ENCODE data around the gene SEC14L2.
"Not testable (repeated sequence)": the region's sequence is repeated elsewhere in the genome, so short reads cannot be mapped to it uniquely, and the experiment has no call there.

Gene SEC14L2

GRCh38 chr22:30397656-30398635 lies 1.1 kb downstream of the SEC14L2 start:
- no peaks in the 10 kb centered on the region for H3K9me3 ChIP-seq (ENCODE audit: control insufficient read depth, low read length)
- no peaks in the 10 kb centered on the region for H3K27me3 ChIP-seq (replicated peaks; ENCODE audit: control insufficient read depth, insufficient read depth, low read length)
- peak overlapping the region; percentile 84 for H3K4me3 ChIP-seq (ENCODE audit: low read length)
- peaks cover 39% of the 10 kb centered on the region for H3K4me1 ChIP-seq (ENCODE audit: control insufficient read depth, insufficient read depth, low read length)
- no peak for DNase-seq (ENCODE audit: low read depth)
- no peaks in the 10 kb centered on the region for H3K36me3 ChIP-seq (ENCODE audit: control insufficient read depth, insufficient read depth, low read length, severe bottlenecking)
- peak overlapping the region; percentile 75 for H3K9ac ChIP-seq (ENCODE audit: low read length)

DNA sequence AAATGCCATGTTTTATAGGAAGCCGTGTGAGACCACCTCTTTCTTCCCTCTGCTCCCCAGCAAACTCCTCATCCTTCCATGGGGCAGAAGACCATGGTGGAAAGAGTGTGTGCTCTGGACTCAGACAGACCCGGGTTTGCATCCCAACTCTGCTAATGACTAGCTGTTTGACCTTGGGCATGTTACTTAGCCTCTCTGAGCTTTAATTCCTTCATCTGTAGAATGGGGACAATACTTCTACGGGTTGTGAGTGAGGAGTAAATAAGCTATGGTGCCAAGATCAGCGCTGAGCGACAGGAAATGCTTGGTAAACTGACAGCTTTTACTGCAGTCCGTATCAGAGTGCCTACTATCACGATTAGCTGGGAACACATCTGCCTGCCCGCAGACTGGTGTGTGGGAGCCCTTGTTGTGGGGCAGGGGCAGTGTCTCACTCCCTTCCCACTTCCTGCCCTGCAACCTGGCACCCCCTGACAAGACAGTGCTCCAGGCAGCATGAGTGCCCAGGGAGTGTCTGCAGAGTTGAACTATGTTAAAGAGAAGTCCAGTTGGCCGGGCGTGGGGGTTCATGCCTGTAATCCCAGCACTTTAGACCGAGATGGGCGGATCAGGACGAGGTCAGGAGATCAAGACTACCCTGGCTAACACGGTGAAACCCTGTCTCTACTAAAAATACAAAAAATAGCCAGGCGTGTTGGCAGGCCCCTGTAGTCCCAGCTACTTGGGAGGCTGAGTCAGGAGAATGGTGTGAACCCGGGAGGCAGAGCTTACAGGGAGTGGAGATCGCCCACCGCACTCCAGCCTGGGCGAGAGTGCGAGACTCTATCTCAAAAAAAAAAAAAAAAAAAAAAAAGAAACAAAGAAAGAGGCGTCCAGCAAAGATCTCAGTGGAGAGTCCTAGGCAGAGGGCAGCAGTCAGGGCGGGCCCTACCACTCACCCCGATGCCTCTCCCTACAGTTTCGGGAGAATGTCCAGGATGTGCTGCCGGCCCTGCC lies 2.2 kb downstream of the SEC14L2 start:
- Histone ChIP-seq H3K9ac (ENCODE audit: low read length) (peak overlapping the region; percentile 75), H3K4me3 (ENCODE audit: low read length) (peak overlapping the region; percentile 84), H3K9me3 (ENCODE audit: control insufficient read depth, low read length) (no peaks in the 10 kb centered on the region), H3K4me1 (ENCODE audit: control insufficient read depth, insufficient read depth, low read length) (peaks cover 39% of the 10 kb centered on the region), H3K36me3 (ENCODE audit: control insufficient read depth, insufficient read depth, low read length, severe bottlenecking) (no peaks in the 10 kb centered on the region), H3K27me3 (replicated peaks; ENCODE audit: control insufficient read depth, insufficient read depth, low read length) (no peaks in the 10 kb centered on the region)
- DNase-seq (ENCODE audit: low read depth): no peak

- peaks cover 39% of the 10 kb centered on the region for H3K4me1 ChIP-seq (ENCODE audit: control insufficient read depth, insufficient read depth, low read length)
- H3K9ac ChIP-seq (ENCODE audit: low read length): peak overlapping the region; percentile 7
- H3K36me3 ChIP-seq (ENCODE audit: control insufficient read depth, insufficient read depth, low read length, severe bottlenecking): no peaks in the 10 kb centered on the region
- no peaks in the 10 kb centered on the region for H3K9me3 ChIP-seq (ENCODE audit: control insufficient read depth, low read length)
- H3K4me3 ChIP-seq (ENCODE audit: low read length): no peak overlapping the region
- DNase-seq (ENCODE audit: low read depth): no peak
- H3K27me3 ChIP-seq (replicated peaks; ENCODE audit: control insufficient read depth, insufficient read depth, low read length): no peaks in the 10 kb centered on the region
These were observed 2.9 kb downstream of the SEC14L2 start for GRCh38 chr22:30399718-30400117.

- Histone ChIP-seq H3K4me1 (ENCODE audit: control insufficient read depth, insufficient read depth, low read length) (peaks cover 39% of the 10 kb centered on the region), H3K9ac (ENCODE audit: low read length) (peak overlapping the region; percentile 7), H3K36me3 (ENCODE audit: control insufficient read depth, insufficient read depth, low read length, severe bottlenecking) (no peaks in the 10 kb centered on the region), H3K4me3 (ENCODE audit: low read length) (no peak overlapping the region), H3K27me3 (replicated peaks; ENCODE audit: control insufficient read depth, insufficient read depth, low read length) (no peaks in the 10 kb centered on the region), H3K9me3 (ENCODE audit: control insufficient read depth, low read length) (no peaks in the 10 kb centered on the region)
- DNase-seq (ENCODE audit: low read depth): no peak
These were observed 3.3 kb downstream of the SEC14L2 start for GRCh38 chr22:30400159-30400558.

GRCh38 chr22:30401024-30401423 lies 4.2 kb downstream of the SEC14L2 start:
- H3K4me3 ChIP-seq (ENCODE audit: low read length); DNase-seq (ENCODE audit: low read depth); H3K9me3 ChIP-seq (ENCODE audit: control insufficient read depth, low read length); H3K36me3 ChIP-seq (ENCODE audit: control insufficient read depth, insufficient read depth, low read length, severe bottlenecking); H3K9ac ChIP-seq (ENCODE audit: low read length); H3K27me3 ChIP-seq (replicated peaks; ENCODE audit: control insufficient read depth, insufficient read depth, low read length): not testable (repeated sequence)
- H3K4me1 ChIP-seq (ENCODE audit: control insufficient read depth, insufficient read depth, low read length): peaks cover 41% of the 10 kb centered on the region

GRCh38 chr22:30402028-30402765 lies 5.4 kb downstream of the SEC14L2 start:
- Histone ChIP-seq H3K4me1 (ENCODE audit: control insufficient read depth, insufficient read depth, low read length) (peaks cover 44% of the 10 kb centered on the region), H3K9ac (ENCODE audit: low read length) (no peak overlapping the region), H3K9me3 (ENCODE audit: control insufficient read depth, low read length) (no peaks in the 10 kb centered on the region), H3K27me3 (replicated peaks; ENCODE audit: control insufficient read depth, insufficient read depth, low read length) (no peaks in the 10 kb centered on the region), H3K36me3 (ENCODE audit: control insufficient read depth, insufficient read depth, low read length, severe bottlenecking) (peaks cover 9% of the 10 kb centered on the region), H3K4me3 (ENCODE audit: low read length) (no peak overlapping the region)
- no peak for DNase-seq (ENCODE audit: low read depth)

- Histone ChIP-seq H3K36me3 (ENCODE audit: control insufficient read depth, insufficient read depth, low read length, severe bottlenecking) (peaks cover 14% of the 10 kb centered on the region), H3K4me1 (ENCODE audit: control insufficient read depth, insufficient read depth, low read length) (peaks cover 41% of the 10 kb centered on the region)
- not testable (repeated sequence) for DNase-seq (ENCODE audit: low read depth); H3K4me3 ChIP-seq (ENCODE audit: low read length); H3K9me3 ChIP-seq (ENCODE audit: control insufficient read depth, low read length); H3K9ac ChIP-seq (ENCODE audit: low read length); H3K27me3 ChIP-seq (replicated peaks; ENCODE audit: control insufficient read depth, insufficient read depth, low read length)
These were observed 5.9 kb downstream of the SEC14L2 start for GRCh38 chr22:30402766-30403104.

DNA sequence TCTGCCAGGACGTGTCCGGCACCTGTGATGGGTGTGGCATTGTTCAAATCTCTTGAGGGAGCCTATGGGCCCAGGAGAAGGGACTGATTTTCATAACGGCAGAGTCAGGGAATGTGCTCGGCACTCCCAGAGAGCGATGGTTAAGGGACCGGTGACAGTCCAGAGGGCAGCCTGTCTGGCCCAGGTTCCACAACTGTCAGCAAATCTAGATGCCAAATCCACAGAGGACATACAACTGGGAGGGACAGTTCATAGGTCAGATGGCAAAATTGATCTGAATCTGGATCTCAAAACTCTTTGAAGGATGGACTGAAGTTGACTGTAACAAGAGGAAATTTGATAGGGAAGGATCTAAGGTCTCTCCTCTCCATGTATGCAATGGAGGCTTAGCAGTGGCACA lies 7.5 kb downstream of the SEC14L2 start:
- Histone ChIP-seq H3K9ac (ENCODE audit: low read length) (no peak overlapping the region), H3K36me3 (ENCODE audit: control insufficient read depth, insufficient read depth, low read length, severe bottlenecking) (peaks cover 21% of the 10 kb centered on the region), H3K27me3 (replicated peaks; ENCODE audit: control insufficient read depth, insufficient read depth, low read length) (no peaks in the 10 kb centered on the region), H3K4me3 (ENCODE audit: low read length) (no peak overlapping the region), H3K9me3 (ENCODE audit: control insufficient read depth, low read length) (no peaks in the 10 kb centered on the region), H3K4me1 (ENCODE audit: control insufficient read depth, insufficient read depth, low read length) (peaks cover 27% of the 10 kb centered on the region)
- DNase-seq (ENCODE audit: low read depth): no peak

GRCh38 chr22:30405731-30406130 lies 8.9 kb downstream of the SEC14L2 start:
- Histone ChIP-seq H3K4me1 (ENCODE audit: control insufficient read depth, insufficient read depth, low read length) (peaks cover 16% of the 10 kb centered on the region), H3K27me3 (replicated peaks; ENCODE audit: control insufficient read depth, insufficient read depth, low read length) (no peaks in the 10 kb centered on the region), H3K9ac (ENCODE audit: low read length) (no peak overlapping the region), H3K36me3 (ENCODE audit: control insufficient read depth, insufficient read depth, low read length, severe bottlenecking) (peaks cover 27% of the 10 kb centered on the region), H3K4me3 (ENCODE audit: low read length) (no peak overlapping the region), H3K9me3 (ENCODE audit: control insufficient read depth, low read length) (no peaks in the 10 kb centered on the region)
- DNase-seq (ENCODE audit: low read depth): no peak

DNA sequence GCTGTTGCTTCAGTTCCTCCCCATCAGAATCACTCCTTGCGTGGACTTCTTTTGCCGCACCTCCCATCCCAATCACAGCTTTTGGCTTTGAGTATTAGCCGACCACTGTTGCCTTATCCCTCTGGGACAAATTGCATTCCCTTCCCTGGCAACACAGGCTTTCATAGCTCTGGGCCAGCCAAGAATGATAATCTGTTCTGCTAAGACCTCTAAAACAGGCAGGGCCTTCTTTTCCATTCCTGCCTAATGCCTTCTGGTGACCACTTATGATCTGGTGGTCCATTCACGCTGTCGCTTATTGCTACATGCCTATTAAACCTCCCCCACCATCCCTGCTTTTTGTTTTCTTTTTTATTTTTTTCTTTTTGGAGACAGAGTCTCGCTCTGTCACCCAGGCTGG lies 9.6 kb downstream of the SEC14L2 start:
- H3K9ac ChIP-seq (ENCODE audit: low read length): no peak overlapping the region
- H3K9me3 ChIP-seq (ENCODE audit: control insufficient read depth, low read length): no peaks in the 10 kb centered on the region
- peaks cover 16% of the 10 kb centered on the region for H3K4me1 ChIP-seq (ENCODE audit: control insufficient read depth, insufficient read depth, low read length)
- no peak overlapping the region for H3K4me3 ChIP-seq (ENCODE audit: low read length)
- peaks cover 32% of the 10 kb centered on the region for H3K36me3 ChIP-seq (ENCODE audit: control insufficient read depth, insufficient read depth, low read length, severe bottlenecking)
- no peak for DNase-seq (ENCODE audit: low read depth)
- H3K27me3 ChIP-seq (replicated peaks; ENCODE audit: control insufficient read depth, insufficient read depth, low read length): no peaks in the 10 kb centered on the region
